HG02938 (cell line): Measurements from ENCODE around the gene RFT1.
A peak's percentile ranks its signal among the peaks of the same experiment; 100 is the strongest.
"Not testable (repeated sequence)": the region's sequence is repeated elsewhere in the genome, so short reads cannot be mapped to it uniquely, and the experiment has no call there.

ENCODE experiments used
- ATAC-seq: cut with Tn5 transposase; IDR thresholded peaks from one replicate; pipeline ENCODE4 v1.9.1; 2021; ENCODE audit warnings: mild to moderate bottlenecking, moderate library complexity; ENCODE audit not compliant: unreplicated experiment

RFT1 gene

DNA sequence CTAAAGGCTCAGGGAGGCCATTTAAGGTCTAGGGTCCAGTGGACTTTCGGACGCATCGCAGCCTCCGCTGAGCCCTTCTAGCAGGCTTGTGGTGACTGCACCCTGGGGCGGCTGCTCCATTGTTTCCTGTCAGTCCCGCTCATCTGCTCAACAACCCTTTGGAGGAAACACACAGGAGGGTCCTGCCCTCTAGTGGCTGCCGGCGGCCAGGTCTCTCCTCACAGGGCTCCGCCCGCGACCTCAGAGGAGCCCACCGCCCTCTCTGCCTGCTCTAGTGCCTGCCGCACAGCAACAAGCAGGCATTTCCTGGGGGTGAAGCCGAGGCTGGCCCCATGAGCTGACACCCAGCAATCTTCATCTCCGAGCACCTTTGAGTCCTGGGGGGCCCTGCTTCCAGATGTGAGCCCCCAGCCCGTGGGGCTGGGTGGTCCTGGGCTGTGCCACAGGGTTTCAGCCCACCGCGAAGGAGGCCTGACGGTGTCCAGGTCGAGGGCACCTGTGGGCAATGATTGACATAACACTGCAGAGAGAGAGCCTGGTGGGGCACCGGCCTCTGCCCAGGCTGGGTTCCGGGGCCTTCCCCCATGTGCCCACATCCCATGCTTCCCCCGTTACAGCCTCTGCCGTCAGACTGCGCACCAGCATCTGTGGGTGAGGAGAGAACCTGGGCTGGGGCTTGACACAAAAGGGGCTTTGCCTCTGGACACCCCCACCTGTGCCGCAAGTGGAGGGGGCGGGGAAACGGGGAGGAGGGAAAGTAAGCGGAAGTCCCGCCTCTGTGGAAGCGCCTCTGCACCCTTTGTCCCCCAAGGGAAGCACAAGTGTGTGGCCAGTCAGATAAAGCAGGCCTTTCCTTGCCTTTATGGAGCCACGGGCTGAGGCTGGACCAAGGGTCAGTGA lies 57.3 kb downstream of the RFT1 start:
- ATAC-seq: peak; percentile 87

- ATAC-seq: no peak
Measured at GRCh38 chr3:53071882-53072431, 58.3 kb downstream of the RFT1 start.

GRCh38 chr3:53069422-53070068 lies 60.7 kb downstream of the RFT1 start:
- no peak for ATAC-seq

- no peak for ATAC-seq
Measured at GRCh38 chr3:53068176-53068575, 62.1 kb downstream of the RFT1 start.

- no peak for ATAC-seq
Measured at GRCh38 chr3:53067567-53067966, 62.7 kb downstream of the RFT1 start.

- no peak for ATAC-seq
Measured at GRCh38 chr3:53065841-53066480, 64.3 kb downstream of the RFT1 start.

DNA sequence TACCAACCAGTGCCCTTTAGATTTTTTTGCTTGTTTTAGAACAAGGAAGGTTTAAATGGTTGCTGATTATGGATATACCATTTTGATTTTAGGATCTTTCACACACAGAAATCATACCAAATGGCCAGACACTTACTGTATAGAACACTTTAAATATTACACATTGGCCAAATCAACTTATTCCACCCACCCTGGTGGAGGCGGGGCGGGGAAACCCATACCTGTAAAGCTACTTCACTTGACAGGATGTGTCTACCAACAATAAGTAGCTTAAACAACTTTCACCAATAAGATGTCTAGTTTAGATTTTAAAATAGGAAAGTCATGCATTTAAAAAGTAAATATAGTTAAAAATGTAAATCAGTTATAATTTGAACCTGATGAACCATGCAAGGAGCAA lies 67.3 kb downstream of the RFT1 start:
- ATAC-seq: no peak

DNA sequence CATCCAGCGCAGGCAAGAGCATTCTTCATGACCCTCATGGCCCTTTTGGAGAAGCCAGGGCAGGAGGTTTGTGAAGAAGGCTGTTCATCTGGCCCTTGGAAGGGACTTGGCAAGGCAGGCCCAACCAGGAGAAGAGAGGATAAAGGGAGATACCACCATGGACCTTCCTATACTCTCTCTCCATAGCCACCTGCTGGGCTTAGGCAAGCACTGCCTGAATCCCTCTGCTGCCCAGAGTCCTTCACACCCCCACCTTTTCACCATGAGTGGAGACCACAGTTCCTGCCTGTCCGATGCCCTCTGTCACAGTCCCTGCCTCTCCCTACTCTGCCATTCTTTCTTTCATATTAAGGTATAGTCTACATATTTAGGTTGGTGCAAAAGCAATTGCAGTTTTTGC lies 73.8 kb downstream of the RFT1 start:
- no peak for ATAC-seq

GRCh38 chr3:53054233-53054632 lies 76.0 kb downstream of the RFT1 start:
- not testable (repeated sequence) for ATAC-seq

DNA sequence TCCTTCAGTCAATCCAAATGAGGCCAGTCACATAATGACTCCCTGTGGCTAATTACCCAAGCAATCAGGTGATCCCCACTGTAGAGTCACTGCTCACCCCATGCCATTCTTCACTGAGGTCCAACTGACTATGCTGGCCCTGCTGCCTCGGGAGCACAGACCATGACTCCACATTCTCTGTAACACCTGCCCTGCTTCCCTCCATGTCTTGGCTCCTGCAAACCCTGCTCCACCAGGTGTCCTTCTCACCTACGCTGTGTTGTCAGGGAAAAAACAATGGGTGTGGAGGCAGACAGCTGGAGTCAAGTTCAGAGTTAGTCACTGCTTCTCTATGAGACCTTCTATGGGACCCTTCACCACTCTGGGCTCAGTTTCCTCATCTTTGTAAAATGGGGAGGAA lies 78.3 kb downstream of the RFT1 start:
- ATAC-seq: no peak

GRCh38 chr3:53049987-53050386 lies 80.2 kb downstream of the RFT1 start:
- no peak for ATAC-seq

DNA sequence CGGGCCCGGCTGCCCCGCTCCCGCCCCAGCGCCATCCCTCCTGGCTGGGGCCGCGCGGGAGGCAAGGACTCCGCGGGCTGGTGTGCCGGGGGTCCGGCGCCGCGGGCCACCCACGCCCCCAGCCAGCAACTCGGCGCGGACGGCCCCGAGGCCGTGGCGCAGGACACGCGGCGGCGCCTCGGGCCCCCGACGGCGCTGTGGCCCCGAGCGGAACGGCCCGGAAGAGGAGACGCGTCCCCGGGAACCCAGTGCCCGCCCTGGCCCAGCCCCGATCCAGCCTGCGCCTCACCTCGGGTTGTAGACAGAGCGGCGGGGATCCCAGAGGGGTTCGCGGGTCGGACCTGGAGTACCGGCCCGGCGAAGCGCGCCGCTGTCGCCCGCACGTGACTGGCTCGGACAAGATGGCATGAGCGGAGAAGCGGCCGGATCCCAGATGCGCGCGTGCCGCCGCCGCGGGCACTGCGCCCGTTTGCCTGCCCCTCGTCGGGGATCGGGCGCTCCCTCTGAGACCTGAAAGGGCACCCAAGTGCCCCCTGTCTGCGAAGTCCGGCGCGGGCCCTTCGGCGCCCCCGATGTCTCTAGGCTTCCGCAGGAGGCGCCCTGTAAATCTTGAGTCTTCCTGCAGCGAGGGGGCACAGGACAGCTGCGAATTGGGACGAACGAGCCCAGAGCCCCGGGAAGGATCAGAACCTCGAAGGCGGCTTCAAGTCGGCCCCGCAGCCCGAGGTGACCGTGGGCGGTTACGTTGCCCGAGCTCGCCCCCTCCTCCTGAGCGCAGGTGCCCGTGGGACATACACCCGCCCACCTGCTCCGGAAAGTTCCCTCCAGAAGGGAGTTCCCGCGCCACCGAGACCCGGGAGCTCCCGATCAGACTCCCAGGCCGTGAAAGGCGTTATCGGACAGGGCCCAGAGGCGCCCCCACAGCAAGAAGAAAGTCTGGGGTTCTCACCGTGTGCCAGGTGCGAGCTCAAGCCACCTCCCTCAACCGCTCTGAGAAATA lies 83.8 kb downstream of the RFT1 start:
- peak; percentile 30 for ATAC-seq

DNA sequence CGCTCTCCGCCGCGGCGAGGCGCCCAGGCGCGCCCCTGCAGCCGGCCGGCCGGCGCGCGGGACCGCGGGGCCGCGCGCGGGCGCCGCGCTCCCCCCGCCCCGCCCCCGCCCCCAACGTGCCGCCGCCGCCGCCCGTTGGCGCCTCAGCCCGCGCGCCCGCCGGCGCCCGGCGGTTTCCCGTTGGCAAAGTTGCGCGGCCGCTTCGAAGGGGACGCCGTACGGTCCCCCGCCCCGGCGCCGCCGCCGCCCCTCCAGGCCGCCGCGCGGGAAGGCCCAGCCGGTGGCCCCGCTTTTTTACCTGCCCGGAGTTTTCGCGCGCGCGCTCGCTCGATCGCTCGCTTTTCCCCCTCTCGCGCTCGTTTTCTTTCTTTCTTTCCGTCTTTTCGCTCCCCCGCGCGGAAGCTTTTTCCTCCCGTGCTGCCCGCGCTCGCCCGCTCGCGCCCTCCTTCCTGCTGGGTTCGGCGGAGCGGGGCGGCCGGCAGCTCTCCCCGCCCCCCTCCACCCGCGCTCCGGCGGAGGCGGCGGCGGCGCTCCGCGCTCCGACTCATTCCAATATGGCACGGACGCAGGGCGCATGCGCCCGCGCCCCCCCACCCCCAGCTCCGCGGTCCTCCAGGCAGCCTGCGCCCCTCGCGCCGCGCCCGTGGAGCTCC lies 84.6 kb downstream of the RFT1 start, which contains the start of gene SFMBT1:
TSS of gene SFMBT1 (minus strand) at position 556 of the 653 bp plus-strand sequence. CDS start 76,945 bp downstream, outside the sequence.
- ATAC-seq: peak; percentile 43

GRCh38 chr3:53044711-53045517 lies 85.3 kb downstream of the RFT1 start:
- peak; percentile 24 for ATAC-seq

DNA sequence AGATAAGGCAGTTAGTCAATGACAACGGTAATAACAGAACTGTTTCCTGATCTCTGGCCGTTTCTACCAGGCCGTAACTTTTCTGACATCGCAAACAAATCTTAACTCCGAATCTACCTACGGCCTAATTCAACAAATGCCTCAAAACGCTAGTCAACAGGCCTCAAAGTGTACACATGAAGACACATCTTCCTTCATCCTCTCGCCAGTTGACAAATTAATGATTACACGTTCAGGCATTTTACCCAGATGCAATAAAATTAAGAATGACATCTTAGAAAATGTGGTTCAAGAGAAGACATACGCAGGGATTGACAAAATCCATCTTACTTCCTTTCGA lies 85.9 kb downstream of the RFT1 start:
- no peak for ATAC-seq

- ATAC-seq: no peak
Measured at GRCh38 chr3:53043738-53044137, 86.5 kb downstream of the RFT1 start.

DNA sequence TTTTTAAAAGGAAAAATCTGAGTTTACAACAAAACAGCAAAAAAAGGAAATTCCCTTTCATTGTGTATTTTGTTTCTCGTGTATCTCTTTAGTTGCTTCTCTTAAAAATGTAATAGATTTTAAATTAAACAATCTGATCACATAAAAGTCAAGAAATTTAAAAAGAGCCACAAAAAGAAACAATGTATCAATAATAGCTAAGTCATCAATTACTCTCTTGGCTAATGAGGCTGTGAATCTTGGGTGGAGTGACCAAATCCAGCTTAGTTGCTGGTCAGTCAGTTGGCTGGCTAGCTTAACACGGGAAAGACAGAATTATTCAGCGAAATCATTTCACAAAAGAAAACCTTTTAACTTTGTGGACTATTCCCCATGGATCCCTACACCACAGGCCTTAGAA lies 87.6 kb downstream of the RFT1 start:
- no peak for ATAC-seq

DNA sequence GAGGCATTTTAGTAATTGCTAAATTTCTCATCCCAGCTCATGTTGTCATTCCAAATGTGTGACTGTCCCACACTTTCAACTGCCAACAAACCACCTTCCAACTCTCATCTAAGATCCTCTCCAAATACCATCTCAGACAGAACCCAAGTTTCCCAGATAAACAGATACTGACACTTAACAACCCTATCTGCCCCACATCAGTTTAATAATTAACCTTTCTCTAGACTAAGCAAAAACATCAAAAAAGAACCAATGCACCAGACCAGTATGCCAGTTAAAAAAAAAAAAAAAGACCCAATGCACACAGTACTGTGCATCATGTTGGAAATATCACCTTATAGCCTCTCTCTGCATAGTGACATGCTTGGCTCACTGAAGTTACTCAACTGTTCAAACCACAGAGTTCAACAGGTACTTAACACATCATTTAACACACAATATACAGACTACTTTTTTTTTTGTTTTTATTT lies 89.8 kb downstream of the RFT1 start:
- ATAC-seq: no peak

DNA sequence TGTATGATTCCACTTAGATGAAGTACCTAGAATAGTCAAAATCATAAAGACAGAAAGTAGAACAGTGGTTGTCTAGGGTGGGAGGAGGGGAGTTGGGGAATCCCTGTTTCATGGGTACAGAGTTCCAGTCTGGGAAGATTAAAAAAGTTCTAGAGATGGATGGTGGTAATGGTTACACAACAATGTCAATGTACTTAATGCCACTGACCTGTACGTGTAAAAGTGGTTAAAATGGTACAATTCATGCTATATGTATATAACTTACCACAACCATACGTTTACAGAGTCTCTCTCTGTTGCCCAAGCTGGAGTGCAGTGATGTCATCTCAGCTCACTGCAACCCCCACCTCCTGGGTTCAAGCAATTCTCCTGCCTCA lies 90.9 kb downstream of the RFT1 start:
- no peak for ATAC-seq
